Measurements from ENCODE around the gene A4GNT.

The A4GNT gene

GRCh38 chr3:138078096-138078495 is 54.1 kb downstream of the A4GNT start:
- DNase-seq = peak; percentile 59

All from fibroblast of skin of back (primary cell).